Measurements from ENCODE around the gene ADAM33.

Gene ADAM33

GRCh38 chr20:3701061-3701998, 19.5 kb upstream of the ADAM33 start:
- H3K27ac ChIP-seq, result no peak overlapping the region
- TF ChIP-seq ZFX (IDR thresholded peaks at IDR 0.05; ENCODE audit: borderline replicate concordance) (no peak), CTCF (IDR thresholded peaks at IDR 0.05) (no peak)

GRCh38 chr20:3699037-3699436, 17.2 kb upstream of the ADAM33 start:
- no peak for TF ChIP-seq ZFX (IDR thresholded peaks at IDR 0.05; ENCODE audit: borderline replicate concordance)
- no peak for TF ChIP-seq CTCF (IDR thresholded peaks at IDR 0.05)
- no peak overlapping the region for H3K27ac ChIP-seq

- H3K27ac ChIP-seq, result no peak overlapping the region
- TF ChIP-seq ZFX (IDR thresholded peaks at IDR 0.05; ENCODE audit: borderline replicate concordance) (no peak), CTCF (IDR thresholded peaks at IDR 0.05) (no peak)
Observed at GRCh38 chr20:3698591-3699001, 16.8 kb upstream of the ADAM33 start.

GRCh38 chr20:3697588-3698305, 15.9 kb upstream of the ADAM33 start:
- TF ChIP-seq CTCF (IDR thresholded peaks at IDR 0.05), result no peak
- TF ChIP-seq ZFX (IDR thresholded peaks at IDR 0.05; ENCODE audit: borderline replicate concordance), result no peak
- no peak overlapping the region for H3K27ac ChIP-seq

GRCh38 chr20:3696745-3697587, 15.2 kb upstream of the ADAM33 start:
- TF ChIP-seq ZFX (IDR thresholded peaks at IDR 0.05; ENCODE audit: borderline replicate concordance) (no peak), CTCF (IDR thresholded peaks at IDR 0.05) (no peak)
- no peak overlapping the region for H3K27ac ChIP-seq

- TF ChIP-seq CTCF (IDR thresholded peaks at IDR 0.05) (peak; percentile 71), ZFX (IDR thresholded peaks at IDR 0.05; ENCODE audit: borderline replicate concordance) (no peak)
Observed at GRCh38 chr20:3696200-3696599, 14.4 kb upstream of the ADAM33 start.

More at GRCh38 chr20:3696200-3696599, 14.4 kb upstream of the ADAM33 start:
- no peak overlapping the region for H3K27ac ChIP-seq
